Measurements from ENCODE around the gene ROMO1.

The ROMO1 gene

GRCh38 chr20:35699127-35699956, at the start of gene ROMO1, which contains the start of gene NFS1:
TSS of gene ROMO1 (plus strand) at chr20:35699405. CDS start at chr20:35699633, 228 bp downstream.
TSS of gene NFS1 (minus strand) at chr20:35699352. CDS start at chr20:35699288, 64 bp downstream.
- DNase-seq, result peak; percentile 85

- no peak for DNase-seq
These were observed 48.6 kb upstream of the ROMO1 start for GRCh38 chr20:35650632-35651031.

- DNase-seq, result no peak
These were observed 47.2 kb upstream of the ROMO1 start for GRCh38 chr20:35651958-35652357.

- DNase-seq, result no peak
These were observed 46.4 kb upstream of the ROMO1 start for GRCh38 chr20:35652641-35653429.

- no peak for DNase-seq
These were observed 45.8 kb upstream of the ROMO1 start for GRCh38 chr20:35653430-35653734.

GRCh38 chr20:35653893-35654292, 45.3 kb upstream of the ROMO1 start:
- no peak for DNase-seq

GRCh38 chr20:35654415-35654814, 44.8 kb upstream of the ROMO1 start:
- DNase-seq, result no peak

GRCh38 chr20:35657271-35657670, 41.9 kb upstream of the ROMO1 start:
- DNase-seq, result no peak

- DNase-seq, result no peak
These were observed 38.9 kb upstream of the ROMO1 start for GRCh38 chr20:35660122-35660937.

- DNase-seq, result no peak
These were observed 38.2 kb upstream of the ROMO1 start for GRCh38 chr20:35661053-35661452.

- DNase-seq, result no peak
These were observed 37.3 kb upstream of the ROMO1 start for GRCh38 chr20:35661908-35662307.

- no peak for DNase-seq
These were observed 36.7 kb upstream of the ROMO1 start for GRCh38 chr20:35662551-35662950.

GRCh38 chr20:35663516-35664465, 35.4 kb upstream of the ROMO1 start:
- DNase-seq, result peak; percentile 42

- DNase-seq, result peak; percentile 93
These were observed 34.6 kb upstream of the ROMO1 start, which contains the start of the genes CPNE1 and RBM12 for GRCh38 chr20:35664466-35665206. TSS of gene CPNE1 (minus strand) at chr20:35664900. CDS start at chr20:35632923, 31,977 bp downstream. TSS of gene RBM12 (minus strand) at chr20:35664900. CDS start at chr20:35655322, 9,578 bp downstream.

- no peak for DNase-seq
These were observed 33.3 kb upstream of the ROMO1 start for GRCh38 chr20:35665949-35666288.

- no peak for DNase-seq
These were observed 30.0 kb upstream of the ROMO1 start for GRCh38 chr20:35669221-35669620.

GRCh38 chr20:35669681-35670080, 29.5 kb upstream of the ROMO1 start:
- no peak for DNase-seq

GRCh38 chr20:35673884-35674283, 25.3 kb upstream of the ROMO1 start:
- DNase-seq, result no peak

- no peak for DNase-seq
These were observed 24.3 kb upstream of the ROMO1 start for GRCh38 chr20:35674921-35675320.

- DNase-seq, result no peak
These were observed 18.6 kb upstream of the ROMO1 start for GRCh38 chr20:35680452-35681183.
